Fibroblast of skin of right quadriceps (primary cell): Measurements from ENCODE around the gene ADAM17.

Experiments
- DNase-seq: peaks from one replicate; pipeline ENCODE4 v3.0.0-alpha.2; 2013

ADAM17 gene

GRCh38 chr2:9465170-9465569 lies 90.5 kb downstream of the ADAM17 start:
- DNase-seq: no peak

DNA sequence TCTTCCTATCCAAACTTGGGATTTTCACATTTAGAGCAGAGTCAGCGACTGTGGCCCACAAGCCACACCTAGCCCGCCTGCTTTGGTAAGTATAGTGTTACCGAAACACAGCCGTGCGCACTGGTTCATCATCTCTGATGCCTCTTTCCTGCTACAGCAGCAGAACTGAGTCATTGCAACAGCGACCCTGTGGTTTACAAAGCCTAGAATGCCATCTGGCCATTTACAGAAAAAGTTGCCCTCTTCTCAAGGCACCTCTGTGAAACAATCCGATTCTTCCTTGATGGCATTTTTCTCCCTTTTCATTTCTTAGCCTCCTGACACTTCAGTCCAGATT lies 92.0 kb downstream of the ADAM17 start:
- peak; percentile 21 for DNase-seq

DNA sequence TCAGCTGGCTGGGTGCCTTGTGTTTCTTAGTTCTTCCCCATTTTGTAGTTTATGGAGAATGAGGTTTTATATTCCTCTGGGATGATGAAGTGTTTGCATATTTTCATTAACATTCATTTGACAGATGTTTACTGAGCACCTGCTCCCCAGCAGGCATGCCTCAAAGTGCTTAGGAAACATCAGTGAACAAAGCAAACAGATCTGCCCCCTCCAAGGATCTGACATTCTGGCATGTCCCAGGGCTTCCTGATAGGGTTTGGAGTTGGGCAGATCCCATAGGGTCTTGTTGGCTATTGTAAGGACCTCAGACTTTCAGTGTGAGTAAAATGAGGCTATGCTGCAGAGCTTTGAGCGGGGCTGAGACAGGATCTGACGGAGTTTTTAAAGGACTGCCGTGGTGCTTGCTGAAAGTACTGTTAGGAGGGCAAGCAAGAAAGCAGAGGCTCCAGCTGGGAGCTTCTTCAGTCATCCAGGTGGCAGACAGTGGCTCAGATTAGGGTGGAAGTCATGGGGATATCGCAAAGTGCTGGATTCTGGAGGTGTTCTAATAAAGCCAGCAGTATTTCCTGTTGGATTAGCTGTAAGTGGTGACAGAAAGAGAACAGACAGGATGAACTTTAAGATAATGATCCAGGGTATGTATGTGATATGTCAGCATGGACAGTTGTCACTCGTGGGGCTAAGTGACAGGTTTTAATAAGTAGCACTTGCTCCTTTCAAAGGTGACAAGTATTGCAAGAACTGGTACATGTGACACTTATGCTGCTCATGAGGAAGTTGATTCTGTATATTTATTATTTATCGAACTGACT lies 92.5 kb downstream of the ADAM17 start:
- no peak for DNase-seq

DNA sequence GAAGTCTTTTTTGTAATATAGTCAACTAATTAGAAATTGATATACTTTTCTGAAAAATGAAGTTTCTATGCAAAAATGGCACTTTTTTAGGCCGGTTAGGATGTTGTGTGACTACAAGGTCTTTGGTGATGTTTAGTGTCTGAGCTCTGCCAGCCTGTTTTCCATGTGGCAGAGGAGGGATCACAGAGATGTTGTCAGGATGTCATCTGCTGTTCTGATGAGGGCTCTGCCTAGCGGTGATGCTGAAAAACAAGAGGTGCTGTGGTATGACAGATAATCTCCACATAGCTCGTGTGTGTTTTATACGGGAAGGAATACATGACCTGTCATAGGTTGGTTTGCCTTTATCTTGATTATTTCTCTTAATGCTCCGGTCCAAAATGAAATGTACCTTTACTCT lies 93.3 kb downstream of the ADAM17 start:
- no peak for DNase-seq

- DNase-seq: no peak
Observed at GRCh38 chr2:9461079-9461478, 94.6 kb downstream of the ADAM17 start.

DNA sequence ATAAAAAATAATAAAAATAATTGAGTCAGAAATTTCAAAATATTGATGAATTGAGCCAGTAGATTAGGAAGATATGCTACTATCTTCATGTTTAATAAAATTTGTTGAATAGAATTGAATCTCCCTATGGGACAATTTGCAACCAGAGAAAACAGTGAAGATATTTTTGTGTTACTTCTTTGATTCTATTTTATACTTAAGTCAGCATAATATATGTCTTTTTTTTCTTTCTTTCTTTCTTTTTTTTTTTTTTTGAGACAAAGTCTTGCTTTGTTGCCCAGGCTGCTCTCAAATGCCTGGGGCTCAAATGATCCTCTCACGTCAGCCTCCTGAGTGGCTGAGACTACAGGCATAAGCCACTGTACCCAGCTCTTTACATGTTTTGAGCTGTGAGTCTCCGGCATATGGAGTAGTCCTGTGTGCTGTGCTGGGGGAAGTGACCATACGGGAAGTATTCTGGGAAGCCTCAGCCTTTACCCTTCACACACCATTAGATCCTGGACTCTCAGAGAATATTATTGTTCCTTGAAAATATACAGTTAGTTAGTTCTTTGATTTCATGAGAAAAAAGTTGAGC lies 95.1 kb downstream of the ADAM17 start:
- no peak for DNase-seq

DNA sequence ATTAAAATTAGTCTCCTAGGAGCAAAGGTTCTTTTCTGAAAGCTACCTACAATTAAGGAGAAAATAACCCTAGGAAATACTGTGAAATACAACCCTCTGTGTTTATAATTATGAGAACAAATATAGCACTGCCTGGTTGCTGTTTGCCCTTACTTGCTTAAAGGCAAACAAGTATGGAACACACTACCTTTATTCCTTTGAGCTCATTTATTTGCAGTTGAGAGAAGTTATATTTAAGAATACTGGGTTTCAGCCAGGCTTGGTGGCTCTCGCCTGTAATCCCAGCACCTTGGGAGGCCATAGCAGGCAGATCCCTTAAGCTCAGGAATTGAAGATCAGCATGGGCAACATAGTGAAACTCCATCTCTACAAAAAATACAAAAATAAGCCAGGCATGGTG lies 104.4 kb downstream of the ADAM17 start:
- DNase-seq: no peak

DNA sequence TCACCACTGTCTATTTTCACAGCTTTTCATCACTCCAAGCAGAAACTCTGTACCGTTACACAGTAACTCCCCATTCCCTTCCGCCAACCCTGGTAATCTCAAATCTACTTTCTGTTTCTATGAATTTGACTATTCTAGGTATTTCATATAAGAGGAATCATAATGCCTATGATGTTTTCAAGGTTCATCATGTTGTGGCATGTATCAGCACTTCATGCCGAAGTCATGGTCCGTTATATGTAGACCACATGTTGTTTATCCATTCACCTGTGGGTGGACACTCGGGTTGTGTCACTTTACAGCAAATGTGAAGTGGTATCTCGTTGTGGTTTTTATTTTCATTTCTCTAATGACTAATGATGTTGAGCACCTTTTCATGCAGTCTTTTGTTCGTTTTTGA lies 110.5 kb downstream of the ADAM17 start:
- DNase-seq: no peak

- DNase-seq: no peak
Observed at GRCh38 chr2:9443526-9443925, 112.1 kb downstream of the ADAM17 start.

GRCh38 chr2:9441556-9441955 lies 114.1 kb downstream of the ADAM17 start:
- DNase-seq: no peak

- DNase-seq: peak; percentile 55
Observed at GRCh38 chr2:9440058-9440727, 115.4 kb downstream of the ADAM17 start.

- DNase-seq: no peak
Observed at GRCh38 chr2:9439536-9439935, 116.1 kb downstream of the ADAM17 start.
